Peyer's patch (tissue), 4 donors: ENCODE results near the gene ADCY7. TPM values are rescaled to one million over a fixed set of nuclear protein-coding genes. Genes with fewer than 3 reads are reported as not detected.

ENCODE experiments used
- DNase-seq, 3 donors: peaks; one replicate each; pipeline ENCODE4 v3.0.0-alpha.2; 2017 to 2019
- H3K27ac ChIP-seq, 4 donors: fragments of 200-600 bp; sonication (generic); one replicate each; pipeline ENCODE4 v1.5.1; 2016 to 2019
- H3K27me3 ChIP-seq, 2 donors: fragments of 200-600 bp; sonication (generic); one replicate each; pipeline ENCODE4 v1.5.1; 2019
- H3K36me3 ChIP-seq, 3 donors: fragments of 200-600 bp; sonication (generic); one replicate each; pipeline ENCODE4 v1.5.1; 2016 to 2019
- H3K4me1 ChIP-seq, 4 donors: fragments of 200-600 bp; sonication (generic); one replicate each; pipeline ENCODE4 v1.5.1; 2016 to 2019
- H3K4me3 ChIP-seq, 4 donors: fragments of 200-600 bp; sonication (generic); 1 replicate in 3 of 4; 2 replicates in 1 of 4; pipeline ENCODE4 v1.5.1; 2016 to 2019; ENCODE audit warnings: mild to moderate bottlenecking in 1 of 4
- H3K9me3 ChIP-seq, 4 donors: fragments of 200-600 bp; sonication (generic); one replicate each; pipeline ENCODE4 v1.5.1; 2016 to 2019; ENCODE audit warnings: mild to moderate bottlenecking in 1 of 4
- CTCF ChIP-seq, 6 experiments: fragments of 450-650 bp in 4 of 6; fragments of 200-600 bp in 2 of 6; sonication (generic) in 1 of 6; IDR thresholded peaks; one replicate each; pipeline ENCODE4 v1.5.1; 2017 to 2019; ENCODE audit warnings: antibody characterized with exemption in 6 of 6, mild to moderate bottlenecking in 3 of 6, moderate library complexity in 1 of 6
- POLR2A ChIP-seq, 2 donors: fragments of 450-650 bp; IDR thresholded peaks; one replicate each; pipeline ENCODE4 v1.5.1; 2017; ENCODE audit warnings: antibody characterized with exemption in 2 of 2, mild to moderate bottlenecking in 2 of 2, moderate library complexity in 2 of 2
- total RNA-seq, 4 donors: library from RNA; depleted of rRNA; stranded (reverse); fragments of >200 nt; gene quantifications; one replicate each; pipeline ENCODE4 v1.1.0, GENCODE V29; 2016

The ADCY7 gene
- total RNA-seq, 4 donors from 2014 or later = 6.5 to 67.7 (median 21.5) TPM

GRCh38 chr16:50297301-50298074 lies 31.1 kb downstream of the ADCY7 start:
- peaks cover 0 to 8% (median 0%) of the 10 kb centered on the region in 4 donors for H3K4me1 ChIP-seq
- H3K27ac ChIP-seq = no peak overlapping the region
- DNase-seq = peak in 2 of 3 donors; percentile 34 to 41
- no peak overlapping the region for H3K4me3 ChIP-seq
- TF ChIP-seq POLR2A (IDR thresholded peaks at IDR 0.05) (no peak), CTCF (IDR thresholded peaks at IDR 0.05) (no peak)
- H3K36me3 ChIP-seq = peaks cover 0 to 16% (median 0%) of the 10 kb centered on the region in 3 donors
- no peaks in the 10 kb centered on the region for H3K9me3 ChIP-seq
- H3K27me3 ChIP-seq = no peaks in the 10 kb centered on the region

- H3K9me3 ChIP-seq = no peaks in the 10 kb centered on the region
- H3K27ac ChIP-seq = no peak overlapping the region
- H3K4me1 ChIP-seq = peaks cover 0 to 8% (median 0%) of the 10 kb centered on the region in 4 donors
- TF ChIP-seq POLR2A (IDR thresholded peaks at IDR 0.05) = no peak
- TF ChIP-seq CTCF (IDR thresholded peaks at IDR 0.05) = no peak
- H3K4me3 ChIP-seq = no peak overlapping the region
- no peaks in the 10 kb centered on the region for H3K27me3 ChIP-seq
- H3K36me3 ChIP-seq = peaks cover 0 to 11% (median 0%) of the 10 kb centered on the region in 3 donors
- peak in 1 of 3 donors; percentile 27 for DNase-seq
Measured at GRCh38 chr16:50298075-50298460, 31.7 kb downstream of the ADCY7 start.

GRCh38 chr16:50298591-50299507 lies 32.5 kb downstream of the ADCY7 start:
- Histone ChIP-seq H3K9me3 (no peaks in the 10 kb centered on the region), H3K36me3 (peaks cover 0 to 6% (median 0%) of the 10 kb centered on the region in 3 donors), H3K27ac (no peak overlapping the region), H3K27me3 (no peaks in the 10 kb centered on the region), H3K4me1 (peaks cover 0 to 8% (median 0%) of the 10 kb centered on the region in 4 donors), H3K4me3 (no peak overlapping the region)
- TF ChIP-seq POLR2A (IDR thresholded peaks at IDR 0.05) = no peak
- TF ChIP-seq CTCF (IDR thresholded peaks at IDR 0.05) = no peak
- DNase-seq = peak in 1 of 3 donors; percentile 42

- TF ChIP-seq CTCF (IDR thresholded peaks at IDR 0.05) (no peak), POLR2A (IDR thresholded peaks at IDR 0.05) (no peak)
- no peaks in the 10 kb centered on the region for H3K9me3 ChIP-seq
- no peaks in the 10 kb centered on the region for H3K27me3 ChIP-seq
- peak in 1 of 3 donors; percentile 36 for DNase-seq
- no peak overlapping the region for H3K27ac ChIP-seq
- peaks cover 0 to 7% (median 0%) of the 10 kb centered on the region in 3 donors for H3K36me3 ChIP-seq
- H3K4me3 ChIP-seq = no peak overlapping the region
- peaks cover 0 to 8% (median 0%) of the 10 kb centered on the region in 4 donors for H3K4me1 ChIP-seq
Measured at GRCh38 chr16:50299508-50300105, 33.3 kb downstream of the ADCY7 start.

GRCh38 chr16:50300942-50301625 lies 34.7 kb downstream of the ADCY7 start:
- Histone ChIP-seq H3K27me3 (no peaks in the 10 kb centered on the region), H3K36me3 (peaks cover 0 to 11% (median 0%) of the 10 kb centered on the region in 3 donors), H3K4me1 (peaks cover 0 to 8% (median 0%) of the 10 kb centered on the region in 4 donors), H3K4me3 (no peak overlapping the region), H3K9me3 (no peaks in the 10 kb centered on the region), H3K27ac (peak overlapping the region in 1 of 4 donors; percentile 25)
- peak in 1 of 3 donors; percentile 44 for DNase-seq
- TF ChIP-seq CTCF (IDR thresholded peaks at IDR 0.05) (no peak), POLR2A (IDR thresholded peaks at IDR 0.05) (no peak)
